Epithelial cell of esophagus (primary cell): Measurements from ENCODE around the gene YDJC.
"Not testable (repeated sequence)": the region's sequence is repeated elsewhere in the genome, so short reads cannot be mapped to it uniquely, and the experiment has no call there.

Source experiments
- DNase-seq: peaks from one replicate; pipeline ENCODE4 v3.0.0; 2010; ENCODE audit warnings: low read depth
- H3K4me3 ChIP-seq: 2 replicates; pipeline ENCODE4 v1.5.1; 2011; ENCODE audit warnings: mild to moderate bottlenecking, low read length, control low read depth
- CTCF ChIP-seq: IDR thresholded peaks from 2 replicates; pipeline ENCODE4 v1.5.1; 2011; ENCODE audit warnings: low read depth, mild to moderate bottlenecking, low read length, control low read depth, inconsistent platforms; ENCODE audit not compliant: insufficient read depth; ENCODE audit errors: missing control alignments

YDJC gene

GRCh38 chr22:21624120-21624879, 5.5 kb downstream of the YDJC start:
- no peak overlapping the region for H3K4me3 ChIP-seq
- DNase-seq = peak; percentile 47
- TF ChIP-seq CTCF = peak; percentile 62

- DNase-seq = no peak
- no peak for TF ChIP-seq CTCF
- H3K4me3 ChIP-seq = no peak overlapping the region
Measured at GRCh38 chr22:21623648-21623970, 6.2 kb downstream of the YDJC start.

GRCh38 chr22:21622919-21623647, 6.7 kb downstream of the YDJC start:
- no peak overlapping the region for H3K4me3 ChIP-seq
- DNase-seq = no peak
- no peak for TF ChIP-seq CTCF

- H3K4me3 ChIP-seq = no peak overlapping the region
- no peak for TF ChIP-seq CTCF
- DNase-seq = no peak
Measured at GRCh38 chr22:21622011-21622918, 7.6 kb downstream of the YDJC start.

- TF ChIP-seq CTCF = no peak
- H3K4me3 ChIP-seq = no peak overlapping the region
- DNase-seq = no peak
Measured at GRCh38 chr22:21621025-21621424, 8.8 kb downstream of the YDJC start.

GRCh38 chr22:21617337-21617736, 12.5 kb downstream of the YDJC start:
- not testable (repeated sequence) for DNase-seq, H3K4me3 ChIP-seq

GRCh38 chr22:21615731-21616130, 14.1 kb downstream of the YDJC start:
- DNase-seq = no peak
- TF ChIP-seq CTCF = no peak
- no peak overlapping the region for H3K4me3 ChIP-seq
